HEK293T (cell line): ENCODE measurements around the gene RAB7B.

Experiments
- CTCF ChIA-PET: fragments of 350-600 bp; formaldehyde crosslinking; extraction: SDS; loops from one replicate; lab custom pipeline; 2021; ENCODE audit warnings: antibody characterized with exemption, inconsistent platforms; lab: Yijun Ruan, JAX
- POLR2A ChIA-PET: fragments of 350-600 bp; formaldehyde crosslinking; extraction: SDS; loops from one replicate; lab custom pipeline; 2020; ENCODE audit warnings: antibody characterized with exemption, inconsistent platforms; lab: Yijun Ruan, JAX
- DNase-seq: peaks from one replicate; pipeline ENCODE4 v3.0.0; 2012; ENCODE audit warnings: mixed read lengths; ENCODE audit errors: extremely low spot score
- ARNT ChIP-seq: fragments of 450-650 bp; IDR thresholded peaks from 2 replicates; pipeline ENCODE4 v1.6.1; 2017; ENCODE audit warnings: mild to moderate bottlenecking
- BHLHE40 ChIP-seq: fragments of 450-650 bp; IDR thresholded peaks from 2 replicates; pipeline ENCODE4 v1.6.1; 2016; ENCODE audit warnings: mild to moderate bottlenecking, moderate library complexity, borderline replicate concordance
- CTBP1 ChIP-seq: fragments of 450-650 bp; IDR thresholded peaks from 2 replicates; pipeline ENCODE4 v1.6.1; 2016; ENCODE audit warnings: borderline replicate concordance
- ELF4 ChIP-seq: fragments of 450-650 bp; IDR thresholded peaks from 2 replicates; pipeline ENCODE4 v1.6.1; 2017; ENCODE audit warnings: antibody characterized with exemption
- FOXA1 ChIP-seq: fragments of 450-650 bp; IDR thresholded peaks from 2 replicates; pipeline ENCODE4 v1.6.1; 2016; ENCODE audit warnings: mild to moderate bottlenecking
- FOXK2 ChIP-seq: fragments of 450-650 bp; IDR thresholded peaks from 2 replicates; pipeline ENCODE4 v1.6.1; 2016; ENCODE audit warnings: mild to moderate bottlenecking
- FOXM1 ChIP-seq: fragments of 450-650 bp; IDR thresholded peaks from 2 replicates; pipeline ENCODE4 v1.6.1; 2017; ENCODE audit warnings: mild to moderate bottlenecking, borderline replicate concordance
- HDGF ChIP-seq: fragments of 450-650 bp; IDR thresholded peaks from 2 replicates; pipeline ENCODE4 v1.6.1; 2017; ENCODE audit warnings: antibody characterized with exemption, borderline replicate concordance
- L3MBTL2 ChIP-seq: fragments of 450-650 bp; conservative IDR thresholded peaks from 2 replicates; pipeline ENCODE4 v1.6.1; 2016; ENCODE audit warnings: mild to moderate bottlenecking
- LEF1 ChIP-seq: fragments of 450-650 bp; IDR thresholded peaks from 2 replicates; pipeline ENCODE4 v1.6.1; 2017; ENCODE audit warnings: mild to moderate bottlenecking, borderline replicate concordance
- NFRKB ChIP-seq: fragments of 450-650 bp; IDR thresholded peaks from 2 replicates; pipeline ENCODE4 v1.6.1; 2016; ENCODE audit warnings: mild to moderate bottlenecking, moderate library complexity
- SP1 ChIP-seq: fragments of 450-650 bp; IDR thresholded peaks from 2 replicates; pipeline ENCODE4 v1.6.1; 2017
- SUZ12 ChIP-seq: fragments of 450-650 bp; IDR thresholded peaks from 2 replicates; pipeline ENCODE4 v1.6.1; 2016; ENCODE audit warnings: mild to moderate bottlenecking
- TARDBP ChIP-seq: fragments of 450-650 bp; IDR thresholded peaks from 2 replicates; pipeline ENCODE4 v1.6.1; 2016
- ZNF384 ChIP-seq: fragments of 450-650 bp; IDR thresholded peaks from 2 replicates; pipeline ENCODE4 v1.6.1; 2016
- TF ChIP-seq, protein P1 (sequence below): fragments of 450-650 bp; IDR thresholded peaks from 2 replicates; pipeline ENCODE4 v1.6.1; 2016

RAB7B gene

DNA sequence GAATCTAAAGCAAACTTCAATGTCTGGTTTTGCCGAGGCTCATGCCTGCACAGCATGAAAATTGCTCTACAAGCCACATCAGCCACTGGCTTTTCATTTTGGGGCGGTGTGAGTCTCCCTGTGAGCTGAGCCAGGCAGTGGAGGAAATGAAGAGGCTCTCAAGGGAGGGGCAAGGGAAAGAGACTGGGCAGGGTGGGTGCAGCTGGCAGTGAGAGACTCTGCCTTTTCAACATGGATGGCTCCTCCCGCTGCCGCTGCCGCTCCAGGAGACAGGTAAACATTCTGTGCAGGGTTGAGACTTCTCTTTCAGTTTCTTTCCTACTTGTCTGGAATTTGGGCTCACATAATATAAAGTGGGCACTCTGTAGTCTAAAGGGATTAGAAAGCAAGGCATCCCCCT lies 31.8 kb upstream of the RAB7B start:
- CTCF ChIA-PET: interaction anchor here (0.6 kb wide), 1 partner anchor 72 kb away, joined by 3 read pairs; no protein-coding TSS in a partner anchor
- DNase-seq: no peak
- POLR2A ChIA-PET: no interaction called here
- TF ChIP-seq LEF1 (no peak), FOXA1 (no peak), ZNF384 (no peak)

DNA sequence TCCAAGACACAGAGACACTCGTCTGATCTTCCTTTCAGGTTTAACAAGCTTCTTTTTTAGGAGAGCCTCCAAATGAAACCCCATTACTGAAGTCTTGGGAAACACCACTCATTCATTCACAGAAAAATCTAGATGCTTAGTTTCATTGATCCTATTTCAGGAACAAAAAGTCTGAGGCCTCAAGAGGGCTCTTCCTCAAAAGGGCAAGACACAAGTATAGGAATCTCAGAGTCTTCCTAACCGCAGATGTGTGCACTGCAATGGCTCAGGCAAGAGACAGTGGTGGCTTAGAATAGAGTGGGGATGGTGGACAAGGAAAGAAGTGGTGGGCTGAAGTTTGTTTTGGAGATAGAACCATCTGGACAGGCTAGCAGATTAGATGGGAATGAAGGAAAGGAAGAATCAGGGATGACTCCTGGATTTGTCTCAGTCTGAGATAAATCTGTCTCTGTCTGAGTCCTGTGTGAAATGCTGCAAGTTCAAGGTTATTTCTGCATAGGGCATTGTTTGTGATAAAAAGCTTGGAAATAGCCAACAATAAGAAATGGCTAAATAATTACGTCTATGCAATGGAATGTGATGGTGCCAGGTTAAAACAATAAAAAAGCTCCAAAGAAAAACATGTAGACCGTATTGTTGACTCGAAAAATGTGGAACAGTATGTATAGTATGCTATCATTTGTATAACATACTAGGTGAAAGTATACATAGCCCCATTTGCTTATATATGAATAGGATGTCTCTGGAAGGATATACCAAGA lies 29.4 kb upstream of the RAB7B start:
- POLR2A ChIA-PET: no interaction called here
- CTCF ChIA-PET: interaction anchor here (3.6 kb wide), 1 partner anchor 73 kb away, joined by 26 read pairs; no protein-coding TSS in a partner anchor
- DNase-seq: no peak
- no peak for TF ChIP-seq ARNT
- TF ChIP-seq FOXA1: no peak
- TF ChIP-seq SUZ12: no peak
- TF ChIP-seq FOXK2: no peak
- no peak for TF ChIP-seq L3MBTL2
- TF ChIP-seq HDGF: no peak
- TF ChIP-seq LEF1: no peak
- no peak for TF ChIP-seq TARDBP
- no peak for TF ChIP-seq CTBP1

DNA sequence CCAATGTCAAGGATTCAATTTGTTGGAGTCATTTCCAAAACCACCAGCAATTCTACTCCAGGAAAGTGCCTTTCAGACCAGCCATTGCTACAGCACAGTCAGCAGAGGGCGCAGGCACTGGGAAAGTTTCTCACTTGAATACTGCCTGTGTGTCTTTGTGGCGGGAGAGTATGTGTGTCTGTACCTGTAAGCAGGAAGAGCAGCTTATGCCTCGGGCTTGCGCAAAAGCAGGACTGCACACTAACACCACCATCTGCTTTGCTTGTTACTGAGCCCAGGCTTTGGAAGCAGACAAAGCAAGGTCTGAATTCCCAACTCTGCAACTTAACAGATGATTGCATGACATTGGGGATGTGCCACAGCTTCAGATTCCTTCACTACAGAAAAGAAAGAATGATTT lies 27.5 kb upstream of the RAB7B start:
- ChIA-PET POLR2A (no interaction called here), CTCF (interaction anchor here (0.5 to 3.6 kb wide), 8 partner anchors 10 to 235 kb away, joined by 3 to 26 read pairs (median 4); no protein-coding TSS in a partner anchor)
- peak; percentile 79 for DNase-seq
- no peak for TF ChIP-seq FOXK2
- TF ChIP-seq FOXA1: no peak
- TF ChIP-seq CTBP1: no peak
- TF ChIP-seq SP1: no peak
- TF ChIP-seq NFRKB: no peak
- TF ChIP-seq ELF4: no peak
- TF ChIP-seq, protein P1, sequence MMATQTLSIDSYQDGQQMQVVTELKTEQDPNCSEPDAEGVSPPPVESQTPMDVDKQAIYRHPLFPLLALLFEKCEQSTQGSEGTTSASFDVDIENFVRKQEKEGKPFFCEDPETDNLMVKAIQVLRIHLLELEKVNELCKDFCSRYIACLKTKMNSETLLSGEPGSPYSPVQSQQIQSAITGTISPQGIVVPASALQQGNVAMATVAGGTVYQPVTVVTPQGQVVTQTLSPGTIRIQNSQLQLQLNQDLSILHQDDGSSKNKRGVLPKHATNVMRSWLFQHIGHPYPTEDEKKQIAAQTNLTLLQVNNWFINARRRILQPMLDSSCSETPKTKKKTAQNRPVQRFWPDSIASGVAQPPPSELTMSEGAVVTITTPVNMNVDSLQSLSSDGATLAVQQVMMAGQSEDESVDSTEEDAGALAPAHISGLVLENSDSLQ: no peak
- TF ChIP-seq L3MBTL2: no peak; the same call in 1 of the 2 replicates
- no peak for TF ChIP-seq SUZ12
- no peak for TF ChIP-seq ARNT
- TF ChIP-seq LEF1: no peak
- no peak for TF ChIP-seq TARDBP
- no peak for TF ChIP-seq FOXM1
- TF ChIP-seq ZNF384: no peak
- no peak for TF ChIP-seq BHLHE40
- TF ChIP-seq HDGF: no peak

DNA sequence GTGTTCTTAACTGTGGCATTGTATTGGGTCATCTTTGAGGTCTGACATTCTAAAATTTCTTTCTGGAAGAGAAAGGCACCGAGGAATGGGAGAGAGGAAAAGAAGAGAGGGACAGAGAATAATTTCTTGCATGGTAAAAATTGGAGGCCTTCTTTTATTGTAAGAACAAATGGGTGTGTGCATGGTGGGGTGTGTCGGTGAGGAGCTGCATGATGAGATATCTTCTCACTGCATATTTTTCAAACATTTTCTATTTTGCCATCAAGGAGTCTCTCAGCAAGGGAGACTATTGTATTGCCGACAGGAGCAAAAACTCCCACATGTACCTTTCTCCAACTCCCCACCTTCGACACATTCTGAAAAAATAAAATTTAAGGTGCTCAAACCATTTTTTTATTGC lies 27.0 kb upstream of the RAB7B start:
- no peak for DNase-seq
- no peak for TF ChIP-seq ZNF384
- TF ChIP-seq ARNT: no peak
- no peak for TF ChIP-seq L3MBTL2
- no peak for TF ChIP-seq FOXM1
- no peak for TF ChIP-seq SP1
- TF ChIP-seq HDGF: no peak
- TF ChIP-seq SUZ12: no peak
- TF ChIP-seq BHLHE40: no peak
- TF ChIP-seq FOXA1: no peak
- TF ChIP-seq FOXK2: no peak
- POLR2A ChIA-PET: no interaction called here
- CTCF ChIA-PET: interaction anchor here (1.2 to 3.6 kb wide), 5 partner anchors 10 to 78 kb away, joined by 3 to 26 read pairs (median 3); no protein-coding TSS in a partner anchor

DNA sequence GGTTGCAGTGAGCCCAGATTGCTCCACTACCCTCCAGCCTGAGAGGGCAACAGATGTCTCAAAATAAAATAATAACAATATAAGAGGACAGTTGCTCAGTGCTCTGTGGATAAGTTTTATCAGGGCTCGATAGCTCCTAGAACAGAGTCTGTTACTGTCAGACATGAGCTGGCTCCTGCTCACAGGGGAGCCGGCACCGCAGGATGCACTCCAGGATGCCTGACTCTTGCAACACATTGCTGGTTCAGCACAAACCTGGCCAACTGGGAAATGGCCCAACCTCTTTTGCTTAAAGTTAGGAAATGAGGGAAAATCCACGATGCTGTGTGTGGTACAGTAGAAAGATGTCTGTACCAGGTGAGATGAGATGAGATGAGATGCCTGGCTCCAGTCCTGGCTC lies 26.3 kb upstream of the RAB7B start:
- TF ChIP-seq ARNT (no peak), L3MBTL2 (no peak), SUZ12 (no peak), HDGF (no peak), CTBP1 (no peak), SP1 (no peak), BHLHE40 (no peak), ELF4 (no peak), ZNF384 (no peak), FOXM1 (no peak), LEF1 (no peak), TARDBP (no peak), FOXK2 (no peak), FOXA1 (no peak), NFRKB (no peak)
- TF ChIP-seq, protein P1: no peak
- no peak for DNase-seq
- ChIA-PET CTCF (interaction anchor here (0.6 to 3.6 kb wide), 3 partner anchors 9 to 76 kb away, joined by 3 to 26 read pairs (median 7); no protein-coding TSS in a partner anchor), POLR2A (interaction anchor here (1.0 kb wide), 1 partner anchor 40 kb away, joined by 3 read pairs; no protein-coding TSS in a partner anchor)

GRCh38 chr1:206025283-206025820 lies 22.2 kb upstream of the RAB7B start:
- no peak for TF ChIP-seq ZNF384
- TF ChIP-seq NFRKB: no peak
- no peak for TF ChIP-seq ELF4
- TF ChIP-seq FOXA1: no peak
- TF ChIP-seq, protein P1: no peak
- TF ChIP-seq SUZ12: no peak
- no peak for TF ChIP-seq L3MBTL2
- no peak for TF ChIP-seq LEF1
- TF ChIP-seq CTBP1: no peak
- no peak for DNase-seq
- POLR2A ChIA-PET: no interaction called here
- CTCF ChIA-PET: no interaction called here
